WTC11 (cell line): ENCODE data around the gene CDCA8. TPM values are rescaled to one million over a fixed set of nuclear protein-coding genes. Genes with fewer than 3 reads are reported as not detected.
A peak's percentile ranks its signal among the peaks of the same experiment; 100 is the strongest.

Experiments
- ATAC-seq: fragments of 200-7000 bp; cut with Tn5 transposase; 2 replicates; pipeline ENCODE4 v1.10.0; 2021; ENCODE audit warnings: mild to moderate bottlenecking, moderate library complexity
- CTCF ChIA-PET: fragments of 300-600 bp; sonication (Branson Sonifier 250); formaldehyde crosslinking; loops from one replicate; lab custom pipeline; 2021; ENCODE audit warnings: antibody characterized with exemption; lab: Charles Lee
- POLR2A ChIA-PET: fragments of 350-600 bp; sonication (Branson Sonifier 250); formaldehyde crosslinking; loops from one replicate; lab custom pipeline; 2021; ENCODE audit warnings: antibody characterized with exemption; lab: Charles Lee
- DNase-seq: peaks from one replicate; pipeline ENCODE4 v3.0.0; 2021; ENCODE audit warnings: low spot score
- H3K27ac Mint-ChIP-seq: 2 replicates; pipeline ENCODE4 v1.8.0; 2021; ENCODE audit warnings: mixed read lengths
- H3K27me3 Mint-ChIP-seq: 2 replicates; pipeline ENCODE4 v1.8.0; 2021; ENCODE audit warnings: low read depth, mild to moderate bottlenecking, moderate library complexity, mixed read lengths
- H3K36me3 Mint-ChIP-seq: 2 replicates; pipeline ENCODE4 v1.8.0; 2021; ENCODE audit warnings: mixed read lengths
- H3K4me1 Mint-ChIP-seq: 2 replicates; pipeline ENCODE4 v1.8.0; 2022; ENCODE audit warnings: mixed read lengths
- H3K4me3 Mint-ChIP-seq: 2 replicates; pipeline ENCODE4 v1.8.0; 2021; ENCODE audit warnings: mild to moderate bottlenecking, moderate library complexity, mixed read lengths
- H3K9me3 Mint-ChIP-seq: 2 replicates; pipeline ENCODE4 v1.8.0; 2021; ENCODE audit warnings: mixed read lengths
- ATF1 ChIP-seq: sonication (generic); formaldehyde crosslinking; IDR thresholded peaks from 2 replicates; pipeline ENCODE4 v1.8.1; 2023; ENCODE audit warnings: mild to moderate bottlenecking, moderate library complexity, missing genetic modification reagents
- CBFB ChIP-seq: sonication (generic); formaldehyde crosslinking; IDR thresholded peaks from 2 replicates; pipeline ENCODE4 v1.8.1; 2022; ENCODE audit warnings: mild to moderate bottlenecking, low read depth, missing genetic modification reagents
- CREM ChIP-seq: sonication (generic); formaldehyde crosslinking; IDR thresholded peaks from 2 replicates; pipeline ENCODE4 v1.8.1; 2022; ENCODE audit warnings: mild to moderate bottlenecking, missing genetic modification reagents, moderate library complexity
- ELF4 ChIP-seq: sonication (generic); formaldehyde crosslinking; IDR thresholded peaks from 2 replicates; pipeline ENCODE4 v1.8.1; 2022; ENCODE audit warnings: low read depth, mild to moderate bottlenecking, moderate library complexity, missing genetic modification reagents
- HMGA2 ChIP-seq: fragments of 250-450 bp; sonication (Bioruptor Pico); IDR thresholded peaks from 2 replicates; pipeline ENCODE4 v1.4.0; 2021; ENCODE audit warnings: mild to moderate bottlenecking, moderate library complexity
- NR3C1 ChIP-seq: sonication (generic); formaldehyde crosslinking; conservative IDR thresholded peaks from 2 replicates; pipeline ENCODE4 v1.8.1; 2023; ENCODE audit warnings: low read depth, mild to moderate bottlenecking, missing genetic modification reagents
- PRDM15 ChIP-seq: sonication (generic); formaldehyde crosslinking; IDR thresholded peaks from 2 replicates; pipeline ENCODE4 v1.8.0; 2022; ENCODE audit warnings: missing genetic modification reagents
- RORB ChIP-seq: fragments of 250-450 bp; sonication (Bioruptor Pico); IDR thresholded peaks from 2 replicates; pipeline ENCODE4 v1.9.0; 2021; ENCODE audit warnings: mild to moderate bottlenecking
- SMAD3 ChIP-seq: sonication (generic); formaldehyde crosslinking; IDR thresholded peaks from 2 replicates; pipeline ENCODE4 v1.8.0; 2022; ENCODE audit warnings: missing genetic modification reagents, mild to moderate bottlenecking, borderline replicate concordance
- SMAD4 ChIP-seq: sonication (generic); formaldehyde crosslinking; IDR thresholded peaks from 2 replicates; pipeline ENCODE4 v1.8.0; 2022; ENCODE audit warnings: mild to moderate bottlenecking, missing genetic modification reagents
- SP1 ChIP-seq: sonication (generic); formaldehyde crosslinking; conservative IDR thresholded peaks from 2 replicates; pipeline ENCODE4 v1.8.1; 2022; ENCODE audit warnings: missing genetic modification reagents
- STAT6 ChIP-seq: sonication (generic); formaldehyde crosslinking; conservative IDR thresholded peaks from 2 replicates; pipeline ENCODE4 v1.8.1; 2023; ENCODE audit warnings: mild to moderate bottlenecking, low read depth, missing genetic modification reagents, moderate library complexity
- TEAD4 ChIP-seq: sonication (generic); formaldehyde crosslinking; IDR thresholded peaks from 2 replicates; pipeline ENCODE4 v1.8.0; 2022; ENCODE audit warnings: mild to moderate bottlenecking, missing genetic modification reagents
- ZNF232 ChIP-seq: sonication (generic); formaldehyde crosslinking; IDR thresholded peaks from 2 replicates; pipeline ENCODE4 v1.8.0; 2022; ENCODE audit warnings: mild to moderate bottlenecking, missing genetic modification reagents
- ZNF396 ChIP-seq: fragments of 250-450 bp; sonication (Bioruptor Pico); IDR thresholded peaks from 2 replicates; pipeline ENCODE4 v1.8.0; 2021; ENCODE audit warnings: mild to moderate bottlenecking, moderate library complexity, borderline replicate concordance
- ZNF423 ChIP-seq: fragments of 250-450 bp; sonication (Bioruptor Pico); IDR thresholded peaks from 2 replicates; pipeline ENCODE4 v2.1.2; 2022; ENCODE audit warnings: mild to moderate bottlenecking, moderate library complexity
- ZNF425 ChIP-seq: fragments of 250-450 bp; sonication (Bioruptor Pico); conservative IDR thresholded peaks from 2 replicates; pipeline ENCODE4 v1.9.0; 2021; ENCODE audit warnings: mild to moderate bottlenecking
- total RNA-seq: library from RNA; stranded (reverse); gene quantifications from 3 replicates; pipeline ENCODE4 v1.2.3, GENCODE V29; 2021
- TF ChIP-seq, protein P1 (sequence below): sonication (generic); formaldehyde crosslinking; IDR thresholded peaks from 2 replicates; pipeline ENCODE4 v1.8.0; 2022; ENCODE audit warnings: mild to moderate bottlenecking, missing genetic modification reagents

The CDCA8 gene
- total RNA-seq, 1 experiment from 2014 or later, result 47.7 TPM

- Mint-ChIP-seq H3K36me3 (no peaks in the 10 kb centered on the region), H3K27me3 (peaks cover 34% of the 10 kb centered on the region), H3K4me1 (peaks cover 2% of the 10 kb centered on the region; the same call in 1 of the 2 replicates), H3K4me3 (peak overlapping the region; percentile 73), H3K27ac (no peak overlapping the region), H3K9me3 (no peaks in the 10 kb centered on the region)
- DNase-seq (peak; percentile 62), ATAC-seq (peak; percentile 73)
- ChIA-PET CTCF (no interaction called here), POLR2A (no interaction called here)
- TF ChIP-seq ZNF425 (no peak), RORB (no peak), ZNF423 (CRISPR knock-in tag) (no peak), PRDM15 (CRISPR knock-in tag) (no peak), HMGA2 (CRISPR knock-in tag) (no peak), CBFB (no peak), ZNF232 (CRISPR knock-in tag) (no peak), ZNF396 (CRISPR knock-in tag) (no peak), SMAD4 (CRISPR knock-in tag) (no peak), NR3C1 (CRISPR knock-in tag) (no peak), TEAD4 (CRISPR knock-in tag) (no peak), STAT6 (no peak), SP1 (CRISPR knock-in tag) (no peak), ATF1 (CRISPR knock-in tag) (no peak), CREM (no peak), ELF4 (CRISPR knock-in tag) (no peak), SMAD3 (CRISPR knock-in tag) (no peak)
- TF ChIP-seq, protein P1, sequence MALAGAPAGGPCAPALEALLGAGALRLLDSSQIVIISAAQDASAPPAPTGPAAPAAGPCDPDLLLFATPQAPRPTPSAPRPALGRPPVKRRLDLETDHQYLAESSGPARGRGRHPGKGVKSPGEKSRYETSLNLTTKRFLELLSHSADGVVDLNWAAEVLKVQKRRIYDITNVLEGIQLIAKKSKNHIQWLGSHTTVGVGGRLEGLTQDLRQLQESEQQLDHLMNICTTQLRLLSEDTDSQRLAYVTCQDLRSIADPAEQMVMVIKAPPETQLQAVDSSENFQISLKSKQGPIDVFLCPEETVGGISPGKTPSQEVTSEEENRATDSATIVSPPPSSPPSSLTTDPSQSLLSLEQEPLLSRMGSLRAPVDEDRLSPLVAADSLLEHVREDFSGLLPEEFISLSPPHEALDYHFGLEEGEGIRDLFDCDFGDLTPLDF (CRISPR knock-in tag), result no peak
Observed at GRCh38 chr1:37752583-37753471, 60.5 kb downstream of the CDCA8 start.
